Tibial nerve (tissue), 4 donors: ENCODE measurements around the gene PLEKHA7.

ENCODE experiments used
- EP300 ChIP-seq, 2 donors: sonication (generic); formaldehyde crosslinking; IDR thresholded peaks; one replicate each; pipeline ENCODE4 v1.6.1; 2017; ENCODE audit warnings: antibody characterized with exemption in 2 of 2, mild to moderate bottlenecking in 1 of 2
- POLR2A ChIP-seq, 2 donors: fragments of 450-650 bp; IDR thresholded peaks; one replicate each; pipeline ENCODE4 v1.6.1; 2017; ENCODE audit warnings: antibody characterized with exemption in 2 of 2, mild to moderate bottlenecking in 2 of 2, moderate library complexity in 2 of 2
- TF ChIP-seq, protein P1 (sequence below), 5 experiments: fragments of 200-600 bp in 3 of 5; fragments of 450-650 bp in 2 of 5; sonication (generic) in 3 of 5; IDR thresholded peaks; one replicate each; pipeline ENCODE4 v1.5.1; 2016 to 2019; ENCODE audit warnings: antibody characterized with exemption in 5 of 5, mild to moderate bottlenecking in 3 of 5, moderate library complexity in 2 of 5

DNA sequence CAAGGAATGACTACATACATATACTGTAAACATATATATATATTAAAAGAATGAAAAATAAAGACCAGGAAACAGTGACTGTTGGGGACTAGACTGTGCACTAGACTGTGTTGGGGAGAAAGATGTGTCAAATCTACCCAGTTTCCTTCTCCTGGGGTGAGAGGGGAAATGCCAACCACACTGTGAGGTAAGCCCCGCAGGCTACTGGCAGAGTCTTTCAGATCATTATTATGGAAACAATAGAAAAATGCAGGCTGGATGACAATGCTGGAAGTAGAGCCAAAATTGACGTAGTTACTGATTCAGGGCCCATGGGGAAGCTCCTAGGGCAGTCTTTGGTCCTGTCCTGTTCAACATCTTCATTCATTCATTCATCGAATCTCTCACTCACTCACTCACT, 174.4 kb downstream of the PLEKHA7 start:
- TF ChIP-seq, protein P1, sequence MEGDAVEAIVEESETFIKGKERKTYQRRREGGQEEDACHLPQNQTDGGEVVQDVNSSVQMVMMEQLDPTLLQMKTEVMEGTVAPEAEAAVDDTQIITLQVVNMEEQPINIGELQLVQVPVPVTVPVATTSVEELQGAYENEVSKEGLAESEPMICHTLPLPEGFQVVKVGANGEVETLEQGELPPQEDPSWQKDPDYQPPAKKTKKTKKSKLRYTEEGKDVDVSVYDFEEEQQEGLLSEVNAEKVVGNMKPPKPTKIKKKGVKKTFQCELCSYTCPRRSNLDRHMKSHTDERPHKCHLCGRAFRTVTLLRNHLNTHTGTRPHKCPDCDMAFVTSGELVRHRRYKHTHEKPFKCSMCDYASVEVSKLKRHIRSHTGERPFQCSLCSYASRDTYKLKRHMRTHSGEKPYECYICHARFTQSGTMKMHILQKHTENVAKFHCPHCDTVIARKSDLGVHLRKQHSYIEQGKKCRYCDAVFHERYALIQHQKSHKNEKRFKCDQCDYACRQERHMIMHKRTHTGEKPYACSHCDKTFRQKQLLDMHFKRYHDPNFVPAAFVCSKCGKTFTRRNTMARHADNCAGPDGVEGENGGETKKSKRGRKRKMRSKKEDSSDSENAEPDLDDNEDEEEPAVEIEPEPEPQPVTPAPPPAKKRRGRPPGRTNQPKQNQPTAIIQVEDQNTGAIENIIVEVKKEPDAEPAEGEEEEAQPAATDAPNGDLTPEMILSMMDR (IDR thresholded peaks at IDR 0.05) = no peak
- TF ChIP-seq POLR2A (IDR thresholded peaks at IDR 0.05) (no peak), EP300 (IDR thresholded peaks at IDR 0.05) (no peak)
